Panc1 (cell line): ENCODE results near the gene SNX2. TPM values are rescaled to one million over a fixed set of nuclear protein-coding genes. Genes with fewer than 3 reads are reported as not detected.
A peak's percentile ranks its signal among the peaks of the same experiment; 100 is the strongest.

Experiments used
- ATAC-seq: fragments of 200-7000 bp; cut with Tn5 transposase; 2 replicates; pipeline ENCODE4 v1.9.1; 2020; ENCODE audit warnings: mild to moderate bottlenecking, moderate library complexity
- BruUV-seq: library from RNA; stranded (reverse); fragments of 400-500 nt; replicated peaks from 2 replicates; lab custom pipeline; 2021; lab: Mats Ljungman, UMichigan
- CTCF ChIA-PET: fragments of 300-600 bp; sonication (Branson Sonifier 250); formaldehyde crosslinking; loops from one replicate; lab custom pipeline; 2022; ENCODE audit warnings: antibody characterized with exemption; lab: Charles Lee
- POLR2A ChIA-PET: fragments of 300-600 bp; sonication (Branson Sonifier 250); formaldehyde crosslinking; loops from one replicate; lab custom pipeline; 2022; ENCODE audit warnings: antibody characterized with exemption; lab: Charles Lee
- DNase-seq: peaks from one replicate; pipeline ENCODE4 v3.0.0-alpha.2; 2010; ENCODE audit warnings: low read depth, low spot score
- H3K27ac ChIP-seq: 2 replicates; pipeline ENCODE4 v1.5.1; 2011; ENCODE audit warnings: mild to moderate bottlenecking, low read length, inconsistent platforms
- H3K27me3 ChIP-seq: fragments of 200-500 bp; sonication (Bioruptor generic); 2 replicates; pipeline ENCODE4 v1.6.0; 2014; ENCODE audit warnings: low read length, inconsistent platforms; ENCODE audit not compliant: control insufficient read depth, insufficient read depth
- H3K36me3 ChIP-seq: fragments of 200-500 bp; sonication (Bioruptor generic); 2 replicates; pipeline ENCODE4 v1.5.1; 2014; ENCODE audit warnings: inconsistent platforms, mild to moderate bottlenecking, low read length, moderate library complexity; ENCODE audit not compliant: control insufficient read depth, insufficient read depth
- H3K4me1 ChIP-seq: 2 replicates; pipeline ENCODE4 v1.5.1; 2011; ENCODE audit warnings: inconsistent platforms, mild to moderate bottlenecking, low read length, moderate library complexity; ENCODE audit not compliant: control insufficient read depth, insufficient read depth
- H3K4me3 ChIP-seq, 2 experiments: 2 replicates each; pipeline ENCODE4 v1.5.1; 2011 to 2012; ENCODE audit warnings: low read depth in 2 of 2, low read length in 2 of 2, mild to moderate bottlenecking in 2 of 2, inconsistent platforms in 1 of 2, moderate library complexity in 1 of 2
- H3K9me3 ChIP-seq: fragments of 200-500 bp; sonication (Bioruptor generic); 2 replicates; pipeline ENCODE4 v1.5.1; 2014; ENCODE audit warnings: low read depth, mild to moderate bottlenecking, inconsistent platforms, low read length, moderate library complexity; ENCODE audit not compliant: control insufficient read depth, insufficient read depth
- POLR2AphosphoS5 ChIP-seq: IDR thresholded peaks from 2 replicates; pipeline ENCODE4 v1.6.1; 2012; ENCODE audit warnings: mild to moderate bottlenecking, low read depth, low read length, moderate library complexity
- SIN3A ChIP-seq: IDR thresholded peaks from 2 replicates; pipeline ENCODE4 v1.6.1; 2012; ENCODE audit warnings: low read depth, mild to moderate bottlenecking, low read length, moderate library complexity, borderline replicate concordance; ENCODE audit not compliant: insufficient read depth
- TCF7L2 ChIP-seq: IDR thresholded peaks from 2 replicates; pipeline ENCODE4 v1.6.1; 2011; ENCODE audit warnings: mild to moderate bottlenecking, low read depth, low read length, inconsistent platforms
- in situ Hi-C: cut with HindIII; loops from 2 replicates; pipeline ENCODE4 v1.10.0; 2016; ENCODE audit warnings: low sequenced_read_pairs, low pct_unique_long_range_greater_than_20kb
- intact Hi-C: fragments of 100-400 bp; cut with micrococcal nuclease; formaldehyde crosslinking; loops from one replicate; pipeline ENCODE4 v1.10.0; 2022; ENCODE audit not compliant: unreplicated experiment
- total RNA-seq: library from RNA; stranded (reverse); gene quantifications from one replicate; pipeline ENCODE4 v1.2.1, GENCODE V29; 2021; ENCODE audit not compliant: unreplicated experiment
- TF ChIP-seq, protein P1 (sequence below), 2 experiments: IDR thresholded peaks; 2 replicates each; pipeline ENCODE4 v1.6.1; 2011 to 2012; ENCODE audit warnings: low read depth in 2 of 2, control low read depth in 1 of 2, low read length in 1 of 2, mild to moderate bottlenecking in 1 of 2, moderate library complexity in 1 of 2; ENCODE audit not compliant: insufficient read depth in 1 of 2
- TF ChIP-seq, protein P2 (sequence below): fragments of 450-650 bp; IDR thresholded peaks from 2 replicates; pipeline ENCODE4 v1.5.1; 2017; ENCODE audit warnings: mild to moderate bottlenecking

The SNX2 gene
- total RNA-seq, 1 experiment from 2014 or later: 66.8 TPM

DNA sequence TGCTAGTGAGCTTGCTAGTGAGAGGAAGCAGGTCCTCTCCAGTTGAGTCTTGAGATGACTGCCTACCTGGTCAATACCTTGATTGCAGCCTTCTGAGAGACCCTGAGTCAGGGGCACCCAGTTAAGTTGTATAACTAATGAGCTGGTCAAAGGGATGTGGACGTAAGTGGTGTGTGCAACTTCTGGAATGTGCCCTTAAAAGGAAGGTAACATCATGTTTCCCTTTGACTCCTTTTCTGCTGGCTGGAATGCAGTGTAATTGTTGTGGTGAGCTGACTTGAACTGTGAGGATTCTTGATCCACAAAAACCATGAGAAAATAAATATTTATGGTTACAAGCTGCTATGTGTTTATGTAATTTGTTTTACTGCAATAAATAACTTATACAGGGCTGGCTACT is 2.4 kb upstream of the SNX2 start:
- H3K4me1 ChIP-seq: peaks cover 16% of the 10 kb centered on the region; the same call in 1 of the 2 replicates
- H3K27ac ChIP-seq: no peak overlapping the region
- in situ Hi-C loops: no loop called here
- CTCF ChIA-PET: no interaction called here
- no peak for DNase-seq
- H3K36me3 ChIP-seq: no peaks in the 10 kb centered on the region; the same call in 1 of the 2 replicates
- POLR2A ChIA-PET: no interaction called here
- H3K4me3 ChIP-seq: no peak overlapping the region
- H3K27me3 ChIP-seq: no peaks in the 10 kb centered on the region
- H3K9me3 ChIP-seq: no peaks in the 10 kb centered on the region
- TF ChIP-seq TCF7L2 (no peak), POLR2AphosphoS5 (no peak)
- no peak for ATAC-seq
- intact Hi-C loops: no loop called here
- BruUV-seq: no TSS peak

DNA sequence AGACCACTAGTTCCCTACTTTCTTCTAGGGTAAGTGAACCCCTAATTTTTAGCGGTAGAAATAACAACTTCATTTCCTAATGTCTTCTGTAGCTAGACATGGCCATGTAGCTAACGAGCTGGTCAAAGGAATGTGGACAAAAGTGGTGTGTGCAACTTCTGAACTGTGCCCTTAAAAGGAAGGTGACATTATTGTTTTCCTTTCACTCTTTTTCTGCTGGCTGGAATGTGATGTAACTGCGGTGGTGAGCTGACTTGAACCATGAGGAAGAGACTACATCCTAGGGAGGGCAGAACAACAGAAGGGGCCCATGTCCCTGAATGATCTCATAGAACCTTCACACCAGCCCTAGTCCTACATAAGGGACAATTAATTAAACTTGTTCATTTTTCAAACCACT is 1.3 kb upstream of the SNX2 start:
- ATAC-seq (no peak), DNase-seq (no peak)
- peaks cover 16% of the 10 kb centered on the region; the same call in 1 of the 2 replicates for H3K4me1 ChIP-seq
- intact Hi-C loops: no loop called here
- in situ Hi-C loops: no loop called here
- no peak overlapping the region; the same call in 1 of the 2 replicates for H3K27ac ChIP-seq
- no peak for TF ChIP-seq POLR2AphosphoS5
- TF ChIP-seq, protein P1, sequence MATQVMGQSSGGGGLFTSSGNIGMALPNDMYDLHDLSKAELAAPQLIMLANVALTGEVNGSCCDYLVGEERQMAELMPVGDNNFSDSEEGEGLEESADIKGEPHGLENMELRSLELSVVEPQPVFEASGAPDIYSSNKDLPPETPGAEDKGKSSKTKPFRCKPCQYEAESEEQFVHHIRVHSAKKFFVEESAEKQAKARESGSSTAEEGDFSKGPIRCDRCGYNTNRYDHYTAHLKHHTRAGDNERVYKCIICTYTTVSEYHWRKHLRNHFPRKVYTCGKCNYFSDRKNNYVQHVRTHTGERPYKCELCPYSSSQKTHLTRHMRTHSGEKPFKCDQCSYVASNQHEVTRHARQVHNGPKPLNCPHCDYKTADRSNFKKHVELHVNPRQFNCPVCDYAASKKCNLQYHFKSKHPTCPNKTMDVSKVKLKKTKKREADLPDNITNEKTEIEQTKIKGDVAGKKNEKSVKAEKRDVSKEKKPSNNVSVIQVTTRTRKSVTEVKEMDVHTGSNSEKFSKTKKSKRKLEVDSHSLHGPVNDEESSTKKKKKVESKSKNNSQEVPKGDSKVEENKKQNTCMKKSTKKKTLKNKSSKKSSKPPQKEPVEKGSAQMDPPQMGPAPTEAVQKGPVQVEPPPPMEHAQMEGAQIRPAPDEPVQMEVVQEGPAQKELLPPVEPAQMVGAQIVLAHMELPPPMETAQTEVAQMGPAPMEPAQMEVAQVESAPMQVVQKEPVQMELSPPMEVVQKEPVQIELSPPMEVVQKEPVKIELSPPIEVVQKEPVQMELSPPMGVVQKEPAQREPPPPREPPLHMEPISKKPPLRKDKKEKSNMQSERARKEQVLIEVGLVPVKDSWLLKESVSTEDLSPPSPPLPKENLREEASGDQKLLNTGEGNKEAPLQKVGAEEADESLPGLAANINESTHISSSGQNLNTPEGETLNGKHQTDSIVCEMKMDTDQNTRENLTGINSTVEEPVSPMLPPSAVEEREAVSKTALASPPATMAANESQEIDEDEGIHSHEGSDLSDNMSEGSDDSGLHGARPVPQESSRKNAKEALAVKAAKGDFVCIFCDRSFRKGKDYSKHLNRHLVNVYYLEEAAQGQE (IDR thresholded peaks at IDR 0.05; ENCODE audit: insufficient read depth in 1 of 2, low read depth in 2 of 2, low read length in 1 of 2): no peak
- TF ChIP-seq SIN3A: no peak
- TF ChIP-seq, protein P2, sequence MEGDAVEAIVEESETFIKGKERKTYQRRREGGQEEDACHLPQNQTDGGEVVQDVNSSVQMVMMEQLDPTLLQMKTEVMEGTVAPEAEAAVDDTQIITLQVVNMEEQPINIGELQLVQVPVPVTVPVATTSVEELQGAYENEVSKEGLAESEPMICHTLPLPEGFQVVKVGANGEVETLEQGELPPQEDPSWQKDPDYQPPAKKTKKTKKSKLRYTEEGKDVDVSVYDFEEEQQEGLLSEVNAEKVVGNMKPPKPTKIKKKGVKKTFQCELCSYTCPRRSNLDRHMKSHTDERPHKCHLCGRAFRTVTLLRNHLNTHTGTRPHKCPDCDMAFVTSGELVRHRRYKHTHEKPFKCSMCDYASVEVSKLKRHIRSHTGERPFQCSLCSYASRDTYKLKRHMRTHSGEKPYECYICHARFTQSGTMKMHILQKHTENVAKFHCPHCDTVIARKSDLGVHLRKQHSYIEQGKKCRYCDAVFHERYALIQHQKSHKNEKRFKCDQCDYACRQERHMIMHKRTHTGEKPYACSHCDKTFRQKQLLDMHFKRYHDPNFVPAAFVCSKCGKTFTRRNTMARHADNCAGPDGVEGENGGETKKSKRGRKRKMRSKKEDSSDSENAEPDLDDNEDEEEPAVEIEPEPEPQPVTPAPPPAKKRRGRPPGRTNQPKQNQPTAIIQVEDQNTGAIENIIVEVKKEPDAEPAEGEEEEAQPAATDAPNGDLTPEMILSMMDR: no peak
- TF ChIP-seq TCF7L2: no peak
- H3K4me3 ChIP-seq: no peak overlapping the region
- ChIA-PET CTCF (no interaction called here), POLR2A (no interaction called here)
- H3K27me3 ChIP-seq: no peaks in the 10 kb centered on the region
- no peaks in the 10 kb centered on the region for H3K9me3 ChIP-seq
- no TSS peak for BruUV-seq
- H3K36me3 ChIP-seq: no peaks in the 10 kb centered on the region; the same call in 1 of the 2 replicates

DNA sequence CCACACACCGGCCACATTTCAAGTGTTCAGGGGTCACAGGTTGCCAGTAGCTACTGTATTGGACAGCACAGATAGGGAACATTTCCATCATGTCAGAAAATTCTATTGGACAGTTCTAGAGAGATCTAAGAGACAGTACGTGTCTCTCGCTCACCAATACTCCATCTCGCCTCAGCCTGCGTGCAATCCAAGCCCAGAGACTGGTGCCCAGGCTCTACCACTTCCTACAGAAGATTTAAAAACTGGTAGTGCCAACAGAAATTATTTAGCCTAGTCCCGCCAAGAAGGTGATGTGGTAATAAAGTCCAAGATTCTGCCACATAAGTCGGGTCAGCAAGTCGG is 390 bp upstream of the SNX2 start:
- ChIA-PET POLR2A (no interaction called here), CTCF (no interaction called here)
- peaks cover 16% of the 10 kb centered on the region; the same call in 1 of the 2 replicates for H3K4me1 ChIP-seq
- intact Hi-C loops (no loop called here), in situ Hi-C loops (no loop called here)
- H3K36me3 ChIP-seq: no peaks in the 10 kb centered on the region; the same call in 1 of the 2 replicates
- peak; percentile 74 for ATAC-seq
- H3K27me3 ChIP-seq: no peaks in the 10 kb centered on the region
- TF ChIP-seq POLR2AphosphoS5 (no peak), TCF7L2 (no peak), SIN3A (no peak)
- TF ChIP-seq, protein P2: no peak
- no peaks in the 10 kb centered on the region for H3K9me3 ChIP-seq
- no TSS peak for BruUV-seq
- H3K27ac ChIP-seq: peak overlapping the region; percentile 84
- no peak for DNase-seq
- peak overlapping the region; percentile 96 to 98 for H3K4me3 ChIP-seq
